ENCODE measurements around the gene MESP2. TPM values are rescaled to one million over a fixed set of nuclear protein-coding genes. Genes with fewer than 3 reads are reported as not detected.

Gene MESP2
- total RNA-seq, 1 donor from 2014 or later, result not detected

DNA sequence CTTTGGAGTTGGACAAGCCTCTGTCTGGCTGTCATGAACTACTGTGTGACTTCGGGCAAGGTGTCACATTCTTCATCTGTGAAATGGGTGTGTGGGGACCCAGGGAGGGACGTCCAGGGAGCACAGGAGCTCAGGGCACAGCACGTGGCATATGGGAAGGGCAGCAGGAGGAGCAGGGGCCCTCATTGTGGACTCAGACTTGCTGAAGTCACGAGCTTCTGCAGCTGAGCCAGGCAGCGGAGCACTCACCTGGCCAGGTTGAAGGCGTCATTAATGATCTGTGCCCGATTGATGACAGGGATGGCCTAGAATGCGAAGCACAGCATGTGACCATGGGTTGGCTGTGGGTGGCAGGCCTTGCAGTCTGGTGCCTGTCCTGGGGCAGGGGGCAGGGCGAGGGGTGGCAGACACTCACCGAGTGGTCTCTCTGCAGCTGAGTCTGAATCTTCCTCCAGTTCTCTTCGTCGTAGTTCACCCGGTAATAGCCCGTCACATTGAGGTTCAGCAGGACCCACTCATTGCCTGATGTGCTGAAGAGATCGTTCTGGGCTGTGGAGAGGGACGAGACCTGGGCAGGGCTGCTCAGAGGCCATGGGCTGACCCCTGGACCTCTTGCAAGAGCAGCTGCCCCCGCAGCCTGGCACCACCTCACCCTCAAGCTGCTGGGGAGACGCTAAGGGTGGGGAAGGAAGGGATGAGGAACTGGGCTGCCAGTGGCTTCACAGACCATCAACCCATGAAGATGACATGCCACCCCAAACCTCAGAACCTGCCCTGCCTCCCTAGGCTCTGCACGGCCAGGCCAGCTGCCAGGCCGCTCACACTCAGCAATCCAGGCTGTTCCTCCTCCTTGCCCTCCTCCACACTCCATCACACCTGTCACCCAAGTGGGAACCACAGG, 23.1 kb downstream of the MESP2 start:
- DNase-seq (ENCODE audit: extremely low read depth, low read depth, low spot score), result no peak

DNA sequence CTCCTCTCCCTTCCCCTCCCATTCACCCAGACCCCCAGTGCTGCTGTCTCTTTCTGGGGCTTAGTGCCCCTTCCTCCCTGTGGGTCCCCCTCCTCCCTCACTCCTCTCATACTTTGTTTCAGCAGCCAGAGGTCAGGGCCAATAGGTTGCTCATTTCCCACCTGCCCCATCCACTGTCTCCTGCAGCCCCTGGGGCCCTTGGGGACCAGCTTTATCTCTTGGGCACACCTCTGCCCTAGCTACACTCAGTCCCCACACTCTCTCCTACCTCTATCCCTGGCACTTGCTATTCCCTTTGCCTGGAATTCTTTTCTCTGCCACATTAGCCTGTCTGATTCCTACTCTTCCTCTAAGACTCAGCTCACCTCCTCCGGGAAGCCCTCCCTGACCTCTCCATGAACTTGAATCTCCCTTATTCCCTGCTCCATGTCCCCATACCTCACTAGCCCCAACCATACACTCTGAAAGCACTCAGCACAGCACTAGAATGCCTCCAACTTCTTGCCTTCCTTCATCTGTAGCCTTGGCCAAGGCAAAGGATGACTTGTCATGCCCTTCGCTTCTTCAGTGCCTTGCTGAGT, 23.9 kb downstream of the MESP2 start:
- no peak for DNase-seq (ENCODE audit: extremely low read depth, low read depth, low spot score)

DNA sequence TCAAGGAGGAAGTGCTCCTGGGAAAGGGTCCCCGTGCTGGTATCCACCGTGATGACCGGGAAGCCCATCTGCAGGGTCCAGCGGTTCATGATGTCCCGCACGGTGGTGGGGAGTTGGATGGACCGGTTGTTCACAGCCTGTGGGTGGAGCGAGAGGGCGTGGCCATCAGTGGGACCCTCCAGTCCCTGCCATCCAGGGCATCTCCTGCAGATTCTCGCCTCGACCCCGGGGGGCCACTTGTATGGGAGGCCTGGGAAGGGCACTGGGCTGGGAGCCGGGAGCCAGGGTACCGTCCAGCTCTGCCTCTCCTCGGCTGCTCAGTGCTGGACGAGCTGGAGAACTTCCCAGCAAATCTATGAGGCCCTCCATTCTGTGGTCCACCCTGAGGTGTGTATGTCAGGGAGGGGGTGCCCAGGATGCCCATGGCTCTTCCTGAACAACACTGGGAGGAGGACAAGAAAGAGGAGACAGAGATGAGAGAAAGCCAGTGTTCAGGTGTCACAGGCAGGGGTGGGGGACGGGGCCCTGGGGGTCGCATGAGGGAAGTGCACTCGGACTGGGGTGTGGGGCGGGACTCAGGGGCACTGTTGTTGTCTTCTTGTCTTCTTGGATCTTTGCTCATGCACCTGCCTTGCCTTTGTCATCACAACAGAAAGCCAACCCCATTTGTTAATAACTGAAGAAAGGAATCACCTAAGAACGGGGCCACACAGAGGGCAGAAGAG, 25.5 kb downstream of the MESP2 start:
- no peak for DNase-seq (ENCODE audit: extremely low read depth, low read depth, low spot score)

DNA sequence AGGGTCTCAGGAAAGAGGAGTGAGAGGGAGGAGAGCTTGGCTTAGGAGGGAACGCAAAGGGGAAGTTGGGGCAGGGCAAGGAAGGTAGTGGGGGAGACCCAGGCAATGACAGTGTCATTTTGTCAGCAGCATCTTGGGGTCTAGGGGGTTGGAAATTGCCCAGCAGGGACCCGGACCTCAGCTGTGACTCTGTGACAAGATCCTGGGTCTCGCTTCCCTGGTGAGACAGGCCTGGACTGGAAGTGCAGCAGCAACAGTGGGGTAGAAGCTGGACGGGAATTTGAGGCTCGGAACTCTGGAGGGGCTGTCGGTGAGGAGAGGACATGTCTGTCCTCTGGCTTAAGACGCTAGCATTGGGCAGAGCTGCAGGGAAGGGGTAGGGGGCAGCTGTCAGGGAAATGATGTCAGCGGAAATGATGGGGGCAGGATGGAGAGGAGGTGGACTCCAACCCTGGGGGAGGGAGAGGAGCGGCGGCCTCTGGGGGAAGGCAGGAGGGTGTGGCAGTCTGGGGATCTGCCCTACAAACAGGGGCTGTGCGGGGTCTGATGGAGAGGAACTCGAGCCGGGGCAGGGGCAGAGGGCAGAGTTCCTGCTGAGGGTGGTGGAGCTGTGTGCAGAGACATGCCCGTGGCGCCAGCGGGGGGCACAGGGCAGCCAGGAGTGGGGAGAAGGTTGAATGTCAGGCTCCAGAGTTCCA, 26.2 kb downstream of the MESP2 start:
- no peak for DNase-seq (ENCODE audit: extremely low read depth, low read depth, low spot score)

DNA sequence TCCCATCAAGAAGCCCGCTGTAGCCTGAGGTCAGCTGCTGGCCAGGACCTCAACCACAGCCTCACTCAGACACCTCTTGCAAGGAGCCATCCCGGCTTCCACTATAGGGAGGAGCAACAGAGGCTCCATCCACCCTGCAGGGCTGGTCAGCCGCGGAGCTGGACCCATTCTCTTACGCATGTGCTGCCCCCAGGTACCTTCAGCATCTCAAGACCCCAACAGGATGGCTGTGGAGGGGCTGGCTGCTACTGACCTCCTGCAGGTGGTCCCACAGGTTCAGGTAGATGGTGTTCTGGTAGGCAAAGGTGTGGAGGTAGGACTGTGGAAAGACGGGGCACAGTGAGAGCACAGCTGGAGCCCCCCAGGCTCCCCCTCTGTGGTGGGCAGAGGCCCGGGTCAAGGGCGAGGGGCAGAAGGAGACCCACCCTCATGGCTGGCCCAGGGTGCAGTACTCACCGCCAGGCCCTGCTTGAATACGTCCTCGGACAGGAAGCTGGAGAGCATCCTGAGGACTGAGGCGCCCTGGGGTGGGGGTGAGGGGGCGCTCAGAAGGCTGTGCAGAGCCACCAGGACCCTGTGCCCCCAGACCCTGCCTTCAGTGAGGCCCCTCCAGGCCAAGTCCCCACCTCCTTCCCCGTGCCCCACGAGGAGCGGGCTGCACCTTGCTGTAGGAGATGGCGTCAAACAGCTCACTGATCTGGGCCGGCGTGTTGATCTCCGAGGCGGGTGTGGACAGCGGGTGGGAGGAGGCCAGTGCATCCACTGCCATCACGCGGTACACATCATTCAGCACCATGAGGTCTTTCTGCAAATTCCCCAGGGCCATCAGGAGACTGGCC, 27.1 kb downstream of the MESP2 start:
- DNase-seq (ENCODE audit: extremely low read depth, low read depth, low spot score), result no peak

DNA sequence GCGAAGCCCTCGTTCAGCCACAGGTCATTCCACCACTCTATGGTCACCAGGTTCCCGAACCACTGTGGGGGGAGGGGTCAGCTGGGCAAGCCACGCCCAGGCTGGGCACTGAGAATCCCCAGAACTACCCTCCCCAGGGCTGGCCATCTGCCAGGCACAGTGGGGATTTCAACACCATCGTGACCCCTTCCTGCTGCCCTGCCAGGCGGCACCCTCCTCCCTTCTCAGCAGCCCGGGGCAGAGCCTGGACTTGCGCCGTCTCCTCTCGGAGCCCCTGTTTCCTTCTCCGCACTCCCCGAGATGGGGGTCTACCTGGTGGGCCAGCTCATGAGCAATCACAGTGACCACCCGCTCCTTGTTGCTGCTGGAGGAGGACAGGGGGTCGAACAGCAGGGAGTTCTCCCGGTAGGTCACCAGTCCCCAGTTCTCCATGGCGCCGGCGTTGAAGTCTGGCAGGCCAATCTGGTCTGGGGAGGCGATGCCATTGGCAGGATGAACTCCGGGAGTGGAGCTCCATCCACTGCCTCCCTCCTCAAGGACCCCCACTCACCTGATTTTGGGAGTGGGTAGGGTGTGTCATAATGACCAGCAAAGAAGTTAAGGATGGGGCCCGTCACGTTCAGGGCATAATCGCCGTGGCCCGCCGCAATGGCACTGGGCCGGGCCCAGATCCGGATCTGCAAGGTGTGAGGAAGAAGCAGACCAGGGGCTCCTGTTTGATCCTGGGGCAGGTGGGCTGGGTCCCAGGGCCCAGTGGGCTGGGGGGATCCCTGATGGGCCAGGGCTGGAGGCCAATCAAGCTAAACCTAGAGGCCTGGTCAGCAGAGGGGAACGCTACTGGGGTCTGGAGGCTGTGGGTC, 28.0 kb downstream of the MESP2 start:
- no peak for DNase-seq (ENCODE audit: extremely low read depth, low read depth, low spot score)

DNA sequence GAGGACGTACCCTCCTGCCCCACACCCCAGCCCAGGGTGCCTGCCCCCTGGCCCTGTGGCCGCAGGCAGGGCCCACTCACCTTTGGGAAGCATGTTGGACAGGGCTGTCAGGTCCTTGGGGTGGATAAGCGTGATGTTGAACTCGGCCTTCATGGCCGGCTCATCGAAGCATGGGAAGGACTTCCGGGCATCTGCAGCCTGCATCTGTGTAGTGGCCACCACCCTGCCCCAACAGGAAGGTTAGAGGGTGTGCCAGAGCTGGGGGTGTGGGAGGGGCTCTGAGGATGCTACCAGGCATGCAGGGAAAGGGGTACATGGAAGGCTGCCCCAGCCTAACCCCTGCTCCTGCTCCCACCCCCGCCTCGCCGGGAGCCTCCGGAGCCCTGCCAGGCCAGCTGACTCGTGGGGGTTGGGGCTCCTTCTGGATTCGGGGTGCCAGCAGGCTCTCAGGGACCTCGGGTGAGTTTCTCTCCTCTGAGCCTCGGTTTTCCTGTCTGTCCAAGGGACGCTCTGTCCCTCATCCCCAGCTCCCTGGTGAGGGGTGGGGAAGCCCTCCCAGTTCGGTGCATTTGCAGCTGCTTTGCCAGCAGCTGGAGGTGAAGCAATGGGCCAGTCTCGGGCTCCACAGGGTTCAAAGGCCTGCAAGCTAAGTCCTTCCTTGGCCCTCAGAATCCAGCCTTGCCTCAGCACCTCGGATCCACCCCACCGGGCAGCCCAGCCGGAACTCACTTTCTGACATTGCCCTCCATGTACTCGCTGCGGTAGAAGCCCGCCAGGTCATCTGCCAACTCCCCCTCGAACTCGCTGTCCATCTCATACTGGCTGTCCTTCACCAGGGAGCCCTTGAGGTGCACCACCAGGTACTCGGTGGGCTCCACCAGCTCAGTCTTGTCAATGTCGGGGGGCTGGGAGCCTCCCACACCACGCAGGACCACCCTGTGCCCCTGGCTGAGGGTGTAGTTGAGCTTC, 29.4 kb downstream of the MESP2 start:
- DNase-seq (ENCODE audit: extremely low read depth, low read depth, low spot score), result no peak

DNA sequence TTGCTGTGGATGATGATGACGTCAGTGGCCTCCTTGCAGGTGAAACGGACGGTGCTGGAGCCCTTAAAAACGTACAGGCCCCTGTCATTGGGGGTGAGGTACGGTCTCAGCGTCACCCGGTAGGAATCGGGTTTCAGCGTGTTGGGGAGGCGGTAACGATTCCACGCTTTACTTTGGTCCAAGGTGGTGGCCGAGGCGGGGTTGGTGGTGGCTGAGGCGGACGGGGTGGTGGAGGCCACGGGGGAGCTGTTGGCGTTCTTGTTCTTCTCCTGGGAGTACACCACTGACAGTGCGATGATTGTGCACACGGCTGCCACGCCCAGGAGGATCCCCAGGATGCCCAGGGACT, 30.1 kb downstream of the MESP2 start:
- DNase-seq (ENCODE audit: extremely low read depth, low read depth, low spot score), result no peak

DNA sequence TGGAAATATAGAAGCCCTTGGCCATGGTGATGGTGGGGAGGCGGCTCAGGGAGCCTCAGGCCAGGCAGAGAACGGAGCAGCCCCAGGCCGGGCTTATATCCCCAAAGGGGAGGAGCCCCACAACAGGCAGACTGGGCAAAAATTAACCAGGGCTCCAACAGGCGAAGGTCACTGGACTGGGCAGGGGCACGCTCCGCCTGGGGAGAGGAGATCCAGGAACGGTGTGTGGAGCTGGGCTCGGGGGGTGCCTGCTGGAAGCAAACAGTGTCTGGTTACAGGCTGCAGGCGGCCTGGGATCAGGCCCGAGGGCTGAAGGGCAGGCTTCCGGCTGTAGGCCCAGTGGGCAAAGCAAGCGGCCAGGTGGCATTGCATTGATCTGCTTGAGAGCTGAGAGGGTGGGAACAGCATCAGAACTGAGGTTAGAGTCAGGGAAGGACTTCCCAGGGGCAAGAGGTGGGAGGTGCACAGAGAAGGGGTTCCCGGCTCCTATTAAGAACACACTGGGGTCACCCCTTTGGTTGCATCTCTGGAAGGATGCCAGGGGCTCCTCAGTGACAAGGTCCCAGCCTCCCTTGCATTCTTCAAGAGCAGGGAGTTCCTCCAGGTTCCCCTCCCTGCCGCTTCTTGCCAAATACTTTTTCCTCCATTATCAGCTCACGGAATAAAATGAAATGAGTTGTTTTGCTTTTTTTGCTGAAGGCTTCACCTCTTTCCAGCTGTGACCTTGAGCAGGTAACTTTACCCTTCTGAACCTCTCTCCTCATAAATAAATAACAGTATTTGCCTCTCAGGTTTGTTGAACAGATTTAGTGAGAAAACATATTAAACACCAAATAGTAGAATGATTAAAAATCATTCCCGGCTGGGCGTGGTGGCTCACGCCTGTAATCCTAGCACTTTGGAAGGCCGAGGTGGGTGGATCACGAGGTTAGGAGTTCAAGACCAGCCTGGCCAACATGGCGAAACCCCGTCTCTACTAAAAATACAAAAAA, 30.7 kb downstream of the MESP2 start:
- no peak for DNase-seq (ENCODE audit: extremely low read depth, low read depth, low spot score)

DNA sequence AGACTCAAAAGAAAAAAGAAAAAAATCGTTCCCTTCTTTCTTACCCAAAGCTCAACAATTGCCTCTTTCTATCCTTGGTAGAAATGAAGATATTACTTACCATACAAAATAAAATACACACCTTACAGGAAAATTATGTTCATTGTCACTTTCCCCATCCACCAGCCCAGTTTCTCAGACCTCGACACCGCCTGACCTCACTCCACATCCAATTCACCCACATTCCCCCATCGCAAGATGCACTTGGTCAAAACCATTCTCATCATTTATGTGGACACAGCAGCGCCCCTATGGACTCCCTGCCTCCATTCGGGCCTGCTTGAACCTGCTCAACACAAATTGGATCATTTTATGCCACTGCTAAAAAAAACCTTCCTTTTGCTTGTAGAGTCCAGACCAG, 31.6 kb downstream of the MESP2 start:
- no peak for DNase-seq (ENCODE audit: extremely low read depth, low read depth, low spot score)

DNA sequence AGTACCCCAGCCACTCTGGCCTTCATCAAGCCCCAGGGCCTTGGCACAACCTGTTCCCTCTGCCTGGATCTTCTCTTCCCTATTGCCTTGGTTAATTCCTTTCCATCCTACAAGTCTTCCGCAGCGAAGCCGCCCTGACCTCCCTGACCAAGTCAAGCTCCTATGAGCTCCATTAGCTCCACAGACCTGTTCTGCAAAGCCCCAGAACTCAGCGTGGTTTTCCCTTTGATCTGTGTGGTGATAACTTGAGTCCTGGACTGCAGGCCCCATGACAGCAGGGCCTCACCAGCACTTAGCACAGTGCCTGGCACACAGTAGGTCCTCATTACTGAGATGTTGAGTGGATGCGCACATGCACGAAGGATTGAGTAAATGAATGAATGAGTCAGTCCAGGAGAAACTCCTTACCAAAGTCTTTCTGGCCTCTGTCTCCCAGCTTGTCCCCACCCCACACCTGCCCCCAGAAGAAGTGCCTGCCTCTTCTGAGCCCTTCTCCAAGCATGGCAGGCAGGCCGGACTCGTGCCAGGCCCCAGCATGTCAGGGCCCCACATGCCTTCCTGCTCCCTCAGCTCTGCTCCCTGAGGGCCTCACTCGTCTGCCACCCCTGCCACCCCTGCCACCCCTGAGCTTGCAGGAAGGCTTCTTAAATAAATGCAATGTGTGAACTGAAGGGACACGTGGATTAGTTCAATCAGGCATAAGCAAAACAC, 32.2 kb downstream of the MESP2 start:
- DNase-seq (ENCODE audit: extremely low read depth, low read depth, low spot score), result no peak

DNA sequence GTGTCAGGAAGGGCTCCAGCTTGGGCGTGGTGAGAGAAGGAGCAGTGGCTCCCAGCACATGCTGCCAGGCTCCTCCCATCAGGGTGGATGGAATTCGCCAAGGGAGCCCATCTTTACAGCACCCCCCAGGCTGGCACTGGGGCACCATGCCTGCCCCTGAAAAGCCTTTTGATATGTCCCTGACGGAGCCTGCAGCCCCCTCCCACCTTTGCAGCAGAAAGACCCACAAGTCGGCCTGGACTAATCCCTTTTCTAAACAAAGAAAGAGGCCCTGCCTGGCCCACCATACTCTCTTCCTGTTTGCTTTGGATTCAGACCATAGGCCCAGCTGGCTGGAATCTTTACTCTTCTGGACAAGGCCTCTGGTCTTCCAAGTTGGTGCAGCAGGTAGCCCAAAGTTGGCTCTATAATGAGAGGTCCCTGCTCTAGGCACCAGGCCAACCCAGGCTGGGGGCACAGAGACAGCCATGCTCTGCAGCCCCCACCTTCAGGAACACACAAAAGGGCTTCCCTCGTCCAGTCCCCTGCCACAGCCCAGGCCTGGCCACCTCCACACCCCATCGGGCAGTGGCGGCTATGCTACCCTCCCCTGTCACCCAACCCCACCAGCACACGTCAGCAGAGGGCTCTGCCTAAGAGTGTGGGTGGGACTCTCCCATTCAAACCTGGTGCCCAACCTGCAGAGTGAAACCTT, 33.1 kb downstream of the MESP2 start:
- DNase-seq (ENCODE audit: extremely low read depth, low read depth, low spot score), result no peak

DNA sequence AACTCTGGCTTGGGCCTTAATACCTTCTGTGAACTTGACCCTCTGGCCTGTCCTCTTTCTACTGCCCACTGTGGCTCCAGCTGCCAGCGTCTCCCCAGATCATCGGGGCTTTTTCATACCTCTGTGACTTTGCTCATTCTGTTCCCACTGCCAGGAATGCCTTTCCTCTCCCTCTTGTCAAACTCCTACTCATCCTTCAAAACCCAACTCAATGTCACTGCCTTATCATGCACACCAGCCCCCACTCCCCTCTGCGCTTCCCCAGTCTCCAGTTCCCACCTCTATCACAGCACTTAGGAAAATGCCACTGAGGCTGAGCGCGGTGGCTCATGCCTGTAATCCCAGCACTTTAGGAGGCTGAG, 33.6 kb downstream of the MESP2 start:
- DNase-seq (ENCODE audit: extremely low read depth, low read depth, low spot score), result no peak

DNA sequence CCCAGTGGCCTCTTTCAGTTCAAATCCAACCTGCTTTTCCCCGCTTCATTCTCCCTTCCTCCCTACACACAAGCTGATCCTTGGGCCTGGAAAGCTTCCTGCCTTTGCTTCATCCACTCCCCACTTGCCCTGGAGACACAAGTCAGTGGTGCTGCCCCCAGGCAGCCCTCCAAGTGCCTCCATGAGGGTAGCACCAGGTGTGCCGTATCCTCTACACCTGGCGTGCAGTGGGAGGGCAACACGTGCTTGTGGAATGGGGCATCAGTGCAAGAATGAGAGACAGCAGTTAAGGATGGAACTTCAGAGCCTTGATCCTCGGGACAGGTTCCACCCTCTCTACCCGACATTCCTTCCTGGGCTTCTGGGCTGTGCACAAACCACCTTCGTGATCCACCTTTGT, 34.7 kb downstream of the MESP2 start:
- no peak for DNase-seq (ENCODE audit: extremely low read depth, low read depth, low spot score)

DNA sequence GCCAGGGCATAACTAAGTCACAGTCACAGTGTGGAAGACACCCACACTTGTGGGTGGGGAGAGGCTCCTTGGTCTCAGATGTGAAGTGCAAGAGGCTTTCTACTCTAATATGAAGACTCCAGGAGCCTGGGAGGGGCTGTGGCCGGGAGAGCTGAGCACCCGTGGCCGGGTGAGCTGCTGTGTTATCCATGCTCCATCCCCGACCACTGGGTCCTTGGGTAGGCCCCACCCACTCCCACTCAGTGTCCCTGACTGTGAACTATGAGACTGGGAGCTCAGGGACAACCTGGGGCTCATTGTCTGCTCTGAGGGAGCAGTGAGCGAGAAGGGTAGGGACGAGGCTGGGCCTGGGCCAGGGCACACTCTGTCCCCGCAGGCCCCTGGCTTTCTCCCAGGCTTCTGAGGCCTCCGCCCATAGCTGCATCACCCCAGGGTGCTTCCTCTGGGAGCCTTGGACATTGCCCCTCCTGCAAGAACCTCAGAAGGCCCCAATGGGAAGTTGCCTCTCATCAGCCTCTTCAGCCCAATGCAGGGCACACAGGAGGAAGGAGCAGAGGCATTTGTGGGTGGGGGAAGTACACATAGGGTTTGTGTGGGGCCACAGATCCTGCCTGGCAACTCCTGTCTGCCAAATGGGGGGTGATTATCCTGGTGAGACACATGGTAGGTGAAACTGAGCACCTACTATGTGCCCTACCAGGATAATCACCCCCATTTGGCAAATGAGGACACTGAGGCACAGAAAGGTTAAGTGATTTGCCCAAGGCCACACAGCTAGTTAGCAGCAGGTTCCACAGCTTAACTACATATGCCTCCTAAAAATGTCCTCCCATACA, 36.1 kb downstream of the MESP2 start:
- DNase-seq (ENCODE audit: extremely low read depth, low read depth, low spot score), result no peak
